Skeletal muscle satellite cell (primary cell): ENCODE data around the gene ATF7.
"Not testable (repeated sequence)": the region's sequence is repeated elsewhere in the genome, so short reads cannot be mapped to it uniquely, and the experiment has no call there.

Source experiments
- H3K27me3 ChIP-seq: 2 replicates; pipeline ENCODE4 v1.7.0; 2013; ENCODE audit warnings: low read length; ENCODE audit not compliant: control insufficient read depth, insufficient read depth
- H3K36me3 ChIP-seq: 2 replicates; pipeline ENCODE4 v1.7.0; 2013; ENCODE audit warnings: mild to moderate bottlenecking, control low read depth, low read length; ENCODE audit not compliant: insufficient read depth
- H3K4me1 ChIP-seq: 2 replicates; pipeline ENCODE4 v1.7.0; 2013; ENCODE audit warnings: low read length; ENCODE audit not compliant: control insufficient read depth, insufficient read depth
- H3K4me2 ChIP-seq: 2 replicates; pipeline ENCODE4 v1.7.0; 2013; ENCODE audit warnings: mild to moderate bottlenecking, low read length
- H3K4me3 ChIP-seq: 2 replicates; pipeline ENCODE4 v1.7.0; 2013; ENCODE audit warnings: low read length
- H3K9ac ChIP-seq: 2 replicates; pipeline ENCODE4 v1.7.0; 2013; ENCODE audit warnings: mild to moderate bottlenecking, low read depth, low read length, moderate library complexity
- H3K9me3 ChIP-seq: replicated peaks from 2 replicates; pipeline ENCODE4 v1.7.0; 2013; ENCODE audit warnings: mild to moderate bottlenecking, control low read depth, low read length

ATF7 gene

DNA sequence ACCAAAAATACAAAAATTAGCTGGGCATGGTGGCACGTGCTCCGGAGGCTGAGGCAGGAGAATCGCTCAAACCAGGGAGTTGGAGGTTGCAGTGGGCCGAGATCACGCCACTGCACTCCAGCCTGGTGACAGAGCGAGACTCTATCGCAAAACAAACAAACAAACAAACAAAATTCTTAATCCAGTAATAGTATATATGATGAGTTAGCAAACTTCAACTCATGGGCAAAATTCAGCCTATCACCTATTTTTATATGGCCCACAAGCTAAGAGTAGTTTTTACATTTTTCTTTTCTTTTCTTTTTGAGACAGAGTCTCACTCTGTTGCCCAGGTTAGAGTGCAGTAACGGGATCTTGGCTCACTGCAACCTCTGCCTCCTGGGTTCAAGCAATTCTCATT, 14.9 kb downstream of the ATF7 start:
- peaks cover 5% of the 10 kb centered on the region for H3K4me1 ChIP-seq
- no peaks in the 10 kb centered on the region for H3K27me3 ChIP-seq

GRCh38 chr12:53606688-53607087, 19.5 kb downstream of the ATF7 start:
- not testable (repeated sequence) for H3K27me3 ChIP-seq, H3K36me3 ChIP-seq, H3K4me3 ChIP-seq, H3K9ac ChIP-seq, H3K9me3 ChIP-seq, H3K4me2 ChIP-seq
- H3K4me1 ChIP-seq, result peaks cover 13% of the 10 kb centered on the region

More for the DNA sequence above, 14.9 kb downstream of the ATF7 start:
- no peak overlapping the region for H3K4me2 ChIP-seq
- peaks cover 12% of the 10 kb centered on the region for H3K36me3 ChIP-seq
- no peak overlapping the region for H3K9ac ChIP-seq
- H3K9me3 ChIP-seq, result no peaks in the 10 kb centered on the region
- no peak overlapping the region for H3K4me3 ChIP-seq

- Histone ChIP-seq H3K4me1 (peaks cover 19% of the 10 kb centered on the region), H3K4me3 (no peak overlapping the region), H3K9me3 (no peaks in the 10 kb centered on the region), H3K9ac (no peak overlapping the region), H3K36me3 (peaks cover 8% of the 10 kb centered on the region), H3K4me2 (no peak overlapping the region), H3K27me3 (no peaks in the 10 kb centered on the region)
Measured at GRCh38 chr12:53604581-53604980, 21.6 kb downstream of the ATF7 start.

- no peak overlapping the region for H3K4me2 ChIP-seq
- H3K4me1 ChIP-seq, result peaks cover 19% of the 10 kb centered on the region
- no peak overlapping the region for H3K4me3 ChIP-seq
- peaks cover 6% of the 10 kb centered on the region for H3K36me3 ChIP-seq
- no peaks in the 10 kb centered on the region for H3K9me3 ChIP-seq
- H3K27me3 ChIP-seq, result no peaks in the 10 kb centered on the region
- H3K9ac ChIP-seq, result no peak overlapping the region
Measured at GRCh38 chr12:53603804-53604203, 22.4 kb downstream of the ATF7 start.

GRCh38 chr12:53603196-53603595, 23.0 kb downstream of the ATF7 start:
- no peak overlapping the region for H3K9ac ChIP-seq
- H3K9me3 ChIP-seq, result no peaks in the 10 kb centered on the region
- no peaks in the 10 kb centered on the region for H3K27me3 ChIP-seq
- peaks cover 19% of the 10 kb centered on the region for H3K4me1 ChIP-seq
- H3K4me3 ChIP-seq, result no peak overlapping the region
- no peak overlapping the region for H3K4me2 ChIP-seq
- H3K36me3 ChIP-seq, result peaks cover 7% of the 10 kb centered on the region

GRCh38 chr12:53602176-53602864, 23.9 kb downstream of the ATF7 start:
- Histone ChIP-seq H3K36me3 (peaks cover 12% of the 10 kb centered on the region), H3K4me2 (no peak overlapping the region), H3K9me3 (no peaks in the 10 kb centered on the region), H3K9ac (no peak overlapping the region), H3K27me3 (no peaks in the 10 kb centered on the region), H3K4me1 (peaks cover 22% of the 10 kb centered on the region), H3K4me3 (no peak overlapping the region)

GRCh38 chr12:53601296-53601847, 24.8 kb downstream of the ATF7 start:
- no peak overlapping the region for H3K9ac ChIP-seq
- H3K36me3 ChIP-seq, result peaks cover 12% of the 10 kb centered on the region
- H3K4me3 ChIP-seq, result no peak overlapping the region
- peaks cover 31% of the 10 kb centered on the region for H3K4me1 ChIP-seq
- H3K27me3 ChIP-seq, result no peaks in the 10 kb centered on the region
- H3K4me2 ChIP-seq, result peak overlapping the region; percentile 65
- H3K9me3 ChIP-seq, result no peaks in the 10 kb centered on the region

- H3K9ac ChIP-seq, result no peak overlapping the region
- H3K4me2 ChIP-seq, result no peak overlapping the region
- peaks cover 31% of the 10 kb centered on the region for H3K4me1 ChIP-seq
- H3K4me3 ChIP-seq, result no peak overlapping the region
- no peaks in the 10 kb centered on the region for H3K27me3 ChIP-seq
- peaks cover 12% of the 10 kb centered on the region for H3K36me3 ChIP-seq
- no peaks in the 10 kb centered on the region for H3K9me3 ChIP-seq
Measured at GRCh38 chr12:53600490-53601295, 25.5 kb downstream of the ATF7 start.

GRCh38 chr12:53599579-53599978, 26.6 kb downstream of the ATF7 start:
- Histone ChIP-seq H3K9ac (no peak overlapping the region), H3K4me3 (no peak overlapping the region), H3K27me3 (no peaks in the 10 kb centered on the region), H3K4me1 (peaks cover 35% of the 10 kb centered on the region), H3K4me2 (no peak overlapping the region), H3K9me3 (no peaks in the 10 kb centered on the region), H3K36me3 (peaks cover 12% of the 10 kb centered on the region)

- peaks cover 12% of the 10 kb centered on the region for H3K36me3 ChIP-seq
- not testable (repeated sequence) for H3K4me3 ChIP-seq, H3K9me3 ChIP-seq, H3K27me3 ChIP-seq, H3K4me2 ChIP-seq, H3K9ac ChIP-seq
- peaks cover 34% of the 10 kb centered on the region for H3K4me1 ChIP-seq
Measured at GRCh38 chr12:53598971-53599370, 27.2 kb downstream of the ATF7 start.

- no peak overlapping the region for H3K9ac ChIP-seq
- H3K4me3 ChIP-seq, result no peak overlapping the region
- no peaks in the 10 kb centered on the region for H3K27me3 ChIP-seq
- H3K36me3 ChIP-seq, result peaks cover 9% of the 10 kb centered on the region
- peaks cover 29% of the 10 kb centered on the region for H3K4me1 ChIP-seq
- no peak overlapping the region for H3K4me2 ChIP-seq
- H3K9me3 ChIP-seq, result no peaks in the 10 kb centered on the region
Measured at GRCh38 chr12:53596920-53597363, 29.2 kb downstream of the ATF7 start.
